Measurements from ENCODE around the gene TMEM213.

TMEM213 gene

DNA sequence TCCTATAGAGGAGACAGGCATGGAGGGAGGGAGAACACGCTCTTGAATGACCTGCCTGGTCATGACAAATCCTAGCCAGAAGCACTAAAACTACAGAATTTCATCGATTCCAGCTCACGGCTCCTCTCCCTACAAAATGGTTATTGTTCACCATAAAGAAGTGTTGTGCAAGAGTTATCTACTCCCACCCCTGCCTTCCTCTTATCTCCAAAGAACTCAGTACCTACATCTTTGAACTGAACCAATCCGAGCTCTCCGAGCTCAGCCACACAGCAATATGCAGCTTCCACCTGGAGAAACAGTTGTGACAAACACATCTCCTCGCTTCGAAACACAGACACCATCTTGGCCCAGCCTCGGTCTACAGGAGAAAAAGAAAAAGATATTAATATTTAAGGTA lies 26.9 kb upstream of the TMEM213 start:
- H3K4me3 ChIP-seq (ENCODE audit: control insufficient read depth, low read depth, low read length), result no peak overlapping the region
- TF ChIP-seq, protein P1, sequence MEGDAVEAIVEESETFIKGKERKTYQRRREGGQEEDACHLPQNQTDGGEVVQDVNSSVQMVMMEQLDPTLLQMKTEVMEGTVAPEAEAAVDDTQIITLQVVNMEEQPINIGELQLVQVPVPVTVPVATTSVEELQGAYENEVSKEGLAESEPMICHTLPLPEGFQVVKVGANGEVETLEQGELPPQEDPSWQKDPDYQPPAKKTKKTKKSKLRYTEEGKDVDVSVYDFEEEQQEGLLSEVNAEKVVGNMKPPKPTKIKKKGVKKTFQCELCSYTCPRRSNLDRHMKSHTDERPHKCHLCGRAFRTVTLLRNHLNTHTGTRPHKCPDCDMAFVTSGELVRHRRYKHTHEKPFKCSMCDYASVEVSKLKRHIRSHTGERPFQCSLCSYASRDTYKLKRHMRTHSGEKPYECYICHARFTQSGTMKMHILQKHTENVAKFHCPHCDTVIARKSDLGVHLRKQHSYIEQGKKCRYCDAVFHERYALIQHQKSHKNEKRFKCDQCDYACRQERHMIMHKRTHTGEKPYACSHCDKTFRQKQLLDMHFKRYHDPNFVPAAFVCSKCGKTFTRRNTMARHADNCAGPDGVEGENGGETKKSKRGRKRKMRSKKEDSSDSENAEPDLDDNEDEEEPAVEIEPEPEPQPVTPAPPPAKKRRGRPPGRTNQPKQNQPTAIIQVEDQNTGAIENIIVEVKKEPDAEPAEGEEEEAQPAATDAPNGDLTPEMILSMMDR (conservative IDR thresholded peaks at IDR 0.05; ENCODE audit: control insufficient read depth, insufficient read depth, low read depth, low read length), result no peak
- no peak for DNase-seq (ENCODE audit: low read depth)

DNA sequence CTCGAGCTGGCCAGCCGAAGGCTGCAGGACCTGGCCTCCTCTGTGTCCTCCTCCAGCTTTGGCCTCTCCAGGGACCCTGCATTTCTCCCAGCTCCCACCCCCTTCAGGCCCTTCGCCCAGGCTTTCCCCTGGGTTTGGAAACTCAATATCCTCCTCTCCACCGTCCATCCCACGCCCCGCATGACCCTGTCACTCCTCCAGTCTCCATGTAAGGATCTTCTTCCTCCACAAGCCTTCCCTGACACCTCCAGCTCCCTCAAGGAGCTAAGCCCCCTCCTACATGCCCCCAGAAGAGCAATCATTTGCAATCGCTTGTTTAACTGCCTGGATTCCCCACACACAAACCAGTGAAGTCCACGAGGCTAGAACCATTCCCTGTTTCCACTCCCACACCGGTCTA lies 24.6 kb upstream of the TMEM213 start:
- TF ChIP-seq, protein P1 (conservative IDR thresholded peaks at IDR 0.05; ENCODE audit: control insufficient read depth, insufficient read depth, low read depth, low read length), result no peak
- no peak for DNase-seq (ENCODE audit: low read depth)
- no peak overlapping the region for H3K4me3 ChIP-seq (ENCODE audit: control insufficient read depth, low read depth, low read length)

DNA sequence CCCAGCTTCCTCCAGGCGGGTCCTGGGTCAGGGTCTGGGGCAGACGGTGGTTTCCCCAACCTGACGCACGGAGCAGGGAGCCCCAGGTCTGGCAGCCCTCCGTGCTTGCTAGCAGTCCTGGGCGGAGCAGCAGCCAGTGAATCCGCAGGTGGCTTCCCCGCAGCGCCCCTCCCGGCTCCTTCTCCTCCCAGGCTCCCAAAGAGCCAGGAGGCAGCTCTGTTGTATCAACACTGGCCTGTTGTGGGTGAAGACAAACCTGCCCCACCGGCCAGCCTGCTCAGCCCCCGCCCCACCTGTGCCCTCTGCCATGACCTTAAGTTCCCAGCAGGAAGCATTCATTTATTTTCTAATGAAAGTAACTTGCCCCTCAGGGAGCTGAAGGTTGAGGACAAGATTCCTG lies 24.0 kb upstream of the TMEM213 start:
- TF ChIP-seq, protein P1 (conservative IDR thresholded peaks at IDR 0.05; ENCODE audit: control insufficient read depth, insufficient read depth, low read depth, low read length), result no peak
- H3K4me3 ChIP-seq (ENCODE audit: control insufficient read depth, low read depth, low read length), result no peak overlapping the region
- no peak for DNase-seq (ENCODE audit: low read depth)

DNA sequence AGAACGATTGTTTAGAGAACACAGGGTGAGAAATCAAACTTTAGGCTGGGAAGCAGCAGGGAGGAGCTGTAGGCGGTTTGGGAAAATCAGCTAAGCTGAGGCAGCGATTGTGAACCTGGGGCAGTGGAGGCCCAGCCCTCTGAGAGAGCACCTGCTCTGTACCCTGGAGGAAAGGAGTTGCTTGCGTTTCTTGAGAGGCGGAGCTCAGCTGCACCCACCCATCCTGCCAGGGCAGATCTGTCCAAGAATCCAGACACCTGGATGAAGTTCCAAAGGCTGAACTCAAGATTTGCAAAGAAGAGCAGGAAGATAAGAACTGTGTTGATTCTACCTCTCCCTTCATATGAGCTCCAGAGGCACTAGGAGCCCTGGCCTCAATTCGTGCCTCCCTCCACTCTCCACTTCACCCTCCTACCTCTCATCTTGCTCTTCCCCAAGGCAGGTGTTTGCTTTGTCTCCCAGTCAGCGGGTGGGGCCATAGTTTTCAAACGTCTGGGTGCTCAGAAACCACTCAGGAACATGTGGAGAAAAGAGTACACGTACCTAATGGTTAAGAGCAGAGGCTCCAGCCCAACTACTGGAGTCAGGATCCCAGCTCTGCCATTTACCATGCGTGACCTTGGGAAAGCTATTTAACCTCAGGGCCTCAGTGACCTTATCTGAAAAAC lies 21.5 kb upstream of the TMEM213 start:
- DNase-seq (ENCODE audit: low read depth), result no peak
- TF ChIP-seq, protein P1 (conservative IDR thresholded peaks at IDR 0.05; ENCODE audit: control insufficient read depth, insufficient read depth, low read depth, low read length), result no peak
- H3K4me3 ChIP-seq (ENCODE audit: control insufficient read depth, low read depth, low read length), result no peak overlapping the region

DNA sequence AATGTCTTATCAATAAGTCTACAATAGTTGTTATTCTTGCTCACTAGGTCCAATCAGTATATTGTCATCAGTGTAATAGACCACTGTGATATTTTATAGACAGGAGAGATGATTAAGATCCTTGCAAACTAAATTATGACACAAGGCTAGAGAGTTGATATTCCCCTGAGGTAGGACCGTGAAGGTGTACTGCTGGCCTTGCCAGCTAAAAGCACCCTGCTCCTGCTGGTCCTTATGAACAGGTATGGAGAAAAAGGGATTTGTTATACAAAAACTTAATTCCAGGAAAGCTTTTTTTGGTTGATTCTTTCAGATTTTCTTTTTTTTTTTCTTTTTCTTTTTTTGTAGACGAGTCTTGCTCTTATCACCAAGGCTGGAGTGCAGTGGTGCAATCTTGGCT lies 16.8 kb upstream of the TMEM213 start:
- TF ChIP-seq, protein P1 (conservative IDR thresholded peaks at IDR 0.05; ENCODE audit: control insufficient read depth, insufficient read depth, low read depth, low read length), result no peak
- no peak overlapping the region for H3K4me3 ChIP-seq (ENCODE audit: control insufficient read depth, low read depth, low read length)
- no peak for DNase-seq (ENCODE audit: low read depth)

DNA sequence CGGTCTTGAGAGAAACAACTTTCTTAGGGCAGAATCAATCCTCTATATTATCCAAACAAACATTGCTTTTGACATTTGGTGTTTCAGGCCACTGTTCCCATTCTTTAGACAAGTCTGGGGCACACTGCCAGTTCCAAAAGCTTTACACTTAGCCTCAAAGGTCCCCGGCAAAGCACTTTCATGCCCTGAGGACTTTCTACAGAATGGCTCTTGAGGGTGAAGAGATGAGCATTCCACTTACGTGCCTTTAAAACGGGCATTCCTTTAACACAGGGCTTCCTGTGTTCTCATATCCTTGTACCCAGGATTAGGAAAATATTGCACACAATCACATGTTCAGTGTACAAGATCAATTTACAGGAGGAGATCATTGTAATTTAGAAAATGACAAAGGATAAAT lies 13.1 kb upstream of the TMEM213 start:
- DNase-seq (ENCODE audit: low read depth), result no peak
- TF ChIP-seq, protein P1 (conservative IDR thresholded peaks at IDR 0.05; ENCODE audit: control insufficient read depth, insufficient read depth, low read depth, low read length), result no peak
- no peak overlapping the region for H3K4me3 ChIP-seq (ENCODE audit: control insufficient read depth, low read depth, low read length)

Data from fibroblast of mammary gland (primary cell).